Ovary (tissue), 9 donors: ENCODE data around the gene OTULIN. TPM values are rescaled to one million over a fixed set of nuclear protein-coding genes. Genes with fewer than 3 reads are reported as not detected.

ENCODE experiments used
- DNase-seq, 5 donors: peaks; one replicate each; pipeline ENCODE4 v3.0.0-alpha.2; 2019 to 2020
- H3K27ac ChIP-seq, 2 donors: fragments of 200-600 bp; one replicate each; pipeline versions ENCODE4 v1.5.1 to v1.8.0; 2019 to 2022
- H3K27me3 ChIP-seq: fragments of 200-600 bp; one replicate; pipeline ENCODE4 v1.8.0; 2022
- H3K36me3 ChIP-seq: fragments of 200-600 bp; sonication (generic); one replicate; pipeline ENCODE4 v1.5.1; 2019
- H3K4me1 ChIP-seq: one replicate; pipeline ENCODE4 v1.8.1; 2013; ENCODE audit warnings: mild to moderate bottlenecking, moderate library complexity; ENCODE audit not compliant: insufficient read depth
- H3K4me3 ChIP-seq: fragments of 200-600 bp; sonication (generic); one replicate; pipeline ENCODE4 v1.5.1; 2017
- H3K9me3 ChIP-seq, 2 donors: fragments of 200-600 bp in 1 of 2; sonication (generic) in 1 of 2; one replicate each; pipeline versions ENCODE4 v1.5.1 to v1.8.1; 2013 to 2019; ENCODE audit warnings: mild to moderate bottlenecking in 1 of 2, moderate library complexity in 1 of 2
- CTCF ChIP-seq, 3 donors: fragments of 450-650 bp in 2 of 3; fragments of 200-600 bp in 1 of 3; IDR thresholded peaks; one replicate each; pipeline versions ENCODE4 v1.5.1 to v1.8.0; 2016 to 2022; ENCODE audit warnings: antibody characterized with exemption in 3 of 3, mild to moderate bottlenecking in 1 of 3
- EP300 ChIP-seq: sonication (generic); formaldehyde crosslinking; IDR thresholded peaks from one replicate; pipeline ENCODE4 v1.6.1; 2017; ENCODE audit warnings: antibody characterized with exemption
- POLR2A ChIP-seq: fragments of 450-650 bp; IDR thresholded peaks from one replicate; pipeline ENCODE4 v1.6.1; 2017; ENCODE audit warnings: antibody characterized with exemption, mild to moderate bottlenecking, moderate library complexity
- WGBS, 3 donors: extraction: QIAGEN DNeasy Blood & Tissue Kit in 1 of 3; methylation state at CpG; one replicate each; pipeline versions ENCODE4 v1.1.5 to v1.1.7; 2013 to 2017; 5-methylcytosine and 5-hydroxymethylcytosine counted together
- intact Hi-C, 4 donors: fragments of 100-400 bp; cut with DNase I; formaldehyde crosslinking; loops; one replicate each; pipeline versions ENCODE4 v1.11.0 to v1.15.1; 2022 to 2023
- polyA plus RNA-seq, 2 donors: library from polyadenylated mRNA; stranded (reverse); fragments of 200-250 nt in 1 of 2; fragments of 350-450 nt in 1 of 2; fragmentation: Illumina TruSeq in 1 of 2; extraction: RNeasy Lipid Tissue Mini Kit (QIAGEN cat#74804) in 1 of 2; gene quantifications; one replicate each; pipeline ENCODE4 v1.2.3, GENCODE V29; 2013 to 2014
- total RNA-seq, 7 donors: library from RNA; depleted of rRNA in 2 of 7; stranded (reverse); fragments of >200 nt in 2 of 7; fragmentation: NEBNext Ultra II Directional in 3 of 7; extraction: Animal tissue kit (Norgen Biotek cat#: 25700) in 3 of 7; gene quantifications; one replicate each; pipeline versions ENCODE4 v1.1.0 to v1.2.4, GENCODE V29; 2016 to 2023
- donor health status: DM: no; HTN: no; CAD: no; lungs with moderate emphysema.
- donor health status: DM: no; HTN: no; CAD: no.
- donor health status: Bipolar disorder and iron deficiency.
- donor health status: DM: yes; HTN: yes; CAD: no.
- donor health status: DM: no; HTN: no; CAD: no.
- donor health status: DM: yes; HTN: yes; CAD: no.

OTULIN gene
- total and polyA plus RNA-seq, 9 donors = 4.1 to 29.3 (median 23.3) TPM

DNA sequence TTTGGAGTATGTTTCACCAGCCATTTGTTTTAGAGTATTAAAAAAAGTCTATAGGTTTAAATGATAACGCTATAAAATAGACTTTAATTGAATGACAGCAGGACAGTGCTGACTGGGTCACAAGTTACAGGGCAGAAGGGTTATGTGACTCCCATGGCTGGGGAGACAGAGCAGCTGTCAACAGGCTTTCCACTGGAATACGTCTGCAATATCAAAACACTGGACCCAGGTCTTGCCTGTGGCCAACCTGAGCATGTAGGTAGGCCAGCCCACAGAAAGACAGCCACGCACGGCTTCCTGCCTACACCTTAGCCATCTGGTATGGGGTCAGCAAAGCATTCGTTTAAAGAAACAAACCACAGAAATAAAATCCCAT, 80.7 kb downstream of the OTULIN start:
- H3K4me3 ChIP-seq = no peak overlapping the region
- DNase-seq = no peak
- TF ChIP-seq POLR2A = no peak
- no peak for TF ChIP-seq CTCF (IDR thresholded peaks at IDR 0.05)
- TF ChIP-seq EP300 = no peak
- H3K4me1 ChIP-seq = no peaks in the 10 kb centered on the region
- H3K27ac ChIP-seq = no peak overlapping the region
- intact Hi-C loops = no loop called here
- no peaks in the 10 kb centered on the region for H3K27me3 ChIP-seq
- no peaks in the 10 kb centered on the region for H3K9me3 ChIP-seq
- H3K36me3 ChIP-seq = no peaks in the 10 kb centered on the region
- 91 to 92% (median 91%) methylated on average over 5 of the region's 5 CpGs for WGBS, 3 donors

DNA sequence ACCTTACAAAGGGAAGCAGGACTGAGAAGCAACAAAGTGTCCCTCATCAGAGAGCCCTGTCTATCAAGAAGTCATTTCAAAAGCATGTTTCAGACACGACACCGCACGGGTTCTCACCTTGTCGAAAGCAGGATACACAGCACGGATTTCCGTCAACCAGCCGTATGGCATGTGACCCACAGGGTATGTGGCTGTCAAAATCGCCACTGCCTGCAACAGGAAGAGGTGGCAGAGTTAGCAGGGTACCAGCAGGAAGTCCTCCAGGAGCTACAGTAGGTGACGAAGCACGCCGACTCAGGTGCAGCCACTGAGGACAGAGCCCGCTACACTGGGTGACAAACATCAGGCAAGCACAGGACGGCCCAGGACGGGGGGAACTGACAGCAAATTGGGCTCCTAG, 81.2 kb downstream of the OTULIN start:
- Histone ChIP-seq H3K36me3 (no peaks in the 10 kb centered on the region), H3K4me1 (no peaks in the 10 kb centered on the region), H3K27ac (no peak overlapping the region), H3K9me3 (no peaks in the 10 kb centered on the region), H3K27me3 (no peaks in the 10 kb centered on the region), H3K4me3 (no peak overlapping the region)
- no peak for DNase-seq
- WGBS, 3 donors = 95 to 100% (median 96%) methylated on average over 14 of the region's 14 CpGs
- intact Hi-C loops = no loop called here
- no peak for TF ChIP-seq CTCF (IDR thresholded peaks at IDR 0.05)
- no peak for TF ChIP-seq EP300
- no peak for TF ChIP-seq POLR2A

GRCh38 chr5:14748180-14748900, 83.8 kb downstream of the OTULIN start:
- no peak overlapping the region for H3K27ac ChIP-seq
- H3K27me3 ChIP-seq = no peaks in the 10 kb centered on the region
- TF ChIP-seq CTCF (IDR thresholded peaks at IDR 0.05) (no peak), POLR2A (no peak), EP300 (no peak)
- intact Hi-C loops = no loop called here
- peaks cover 2% of the 10 kb centered on the region for H3K4me1 ChIP-seq
- no peaks in the 10 kb centered on the region for H3K9me3 ChIP-seq
- 89 to 92% (median 92%) methylated on average over 12 of the region's 12 CpGs for WGBS, 3 donors
- no peak overlapping the region for H3K4me3 ChIP-seq
- no peak for DNase-seq
- no peaks in the 10 kb centered on the region for H3K36me3 ChIP-seq

Other genes with a start within 250 kb of the OTULIN start
- 10 to 100 TPM in 1 of 7 donors, 1 to 10 TPM in 6; 3.6 to 14.9 (median 5.3) TPM for gene OTULINL, start 82.9 kb upstream of the OTULIN start, total RNA-seq
- 1 to 10 TPM; 2.3 to 5.6 TPM for gene OTULINL, start 82.9 kb upstream of the OTULIN start, polyA plus RNA-seq
- 10 to 100 TPM; 26.1 to 80.7 (median 48.3) TPM for gene ANKH, start 207.1 kb downstream of the OTULIN start, total RNA-seq
- gene ANKH, start 207.1 kb downstream of the OTULIN start, polyA plus RNA-seq = 10 to 100 TPM; 17.2 to 29.2 TPM